ENCODE results near the gene SPHKAP.

SPHKAP gene

GRCh38 chr2:228167290-228167689 lies 14.2 kb downstream of the SPHKAP start:
- no peak for DNase-seq (ENCODE audit: low spot score)
- CTCF ChIA-PET: interaction anchor here (0.6 kb wide), 2 partner anchors 844 to 1489 kb away, joined by 3 read pairs; no protein-coding TSS in a partner anchor

DNA sequence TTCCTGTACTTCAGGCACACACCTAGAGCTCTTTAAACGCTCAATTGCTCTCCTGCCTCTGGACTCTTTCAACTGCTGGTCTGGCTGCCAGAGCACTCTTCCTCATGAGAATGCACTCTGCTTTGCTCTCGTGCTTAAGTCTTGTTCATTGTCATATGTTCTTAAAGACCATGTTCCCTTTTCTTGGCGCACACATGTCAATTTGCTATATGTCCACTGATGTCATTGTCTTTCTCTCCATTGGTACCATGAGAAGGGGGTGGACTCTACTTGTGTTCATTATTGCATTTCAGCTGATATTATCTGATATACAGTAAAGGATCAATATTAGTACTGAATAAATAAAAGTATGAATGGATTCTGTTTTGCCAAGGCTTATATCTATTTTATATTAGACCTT lies 16.8 kb downstream of the SPHKAP start:
- no peak for TF ChIP-seq CTCF (conservative IDR thresholded peaks at IDR 0.05; ENCODE audit: low read depth)
- ChIA-PET CTCF (no interaction called here), POLR2A (ENCODE audit: low non-redundant PET) (no interaction called here)
- no peak for DNase-seq (ENCODE audit: low spot score)
- no peak overlapping the region for H3K27ac ChIP-seq

More at GRCh38 chr2:228167290-228167689, 14.2 kb downstream of the SPHKAP start:
- no peak for TF ChIP-seq CTCF (conservative IDR thresholded peaks at IDR 0.05; ENCODE audit: low read depth)
- H3K27ac ChIP-seq: no peak overlapping the region
- POLR2A ChIA-PET (ENCODE audit: low non-redundant PET): no interaction called here

DNA sequence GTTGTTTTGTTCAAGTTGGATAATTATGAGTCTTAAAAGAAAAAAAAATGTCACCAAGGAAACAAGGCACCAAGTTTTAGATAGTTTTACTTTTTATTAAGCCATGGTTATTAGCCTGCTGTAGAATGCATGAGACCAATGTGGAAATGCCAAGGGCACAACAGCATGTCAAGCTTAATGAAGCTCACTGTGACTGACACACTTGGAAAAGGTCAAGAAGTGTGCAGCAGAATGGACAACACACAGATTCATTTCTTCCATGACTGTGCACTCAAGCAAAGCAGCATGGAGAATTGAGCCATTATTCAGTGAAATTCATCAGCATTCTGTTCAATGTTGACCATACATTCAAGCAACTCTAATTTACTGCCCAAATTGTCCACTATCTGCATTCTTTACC lies 23.6 kb downstream of the SPHKAP start:
- TF ChIP-seq CTCF (conservative IDR thresholded peaks at IDR 0.05; ENCODE audit: low read depth): no peak
- CTCF ChIA-PET: no interaction called here
- POLR2A ChIA-PET (ENCODE audit: low non-redundant PET): no interaction called here
- no peak overlapping the region for H3K27ac ChIP-seq
- no peak for DNase-seq (ENCODE audit: low spot score)

DNA sequence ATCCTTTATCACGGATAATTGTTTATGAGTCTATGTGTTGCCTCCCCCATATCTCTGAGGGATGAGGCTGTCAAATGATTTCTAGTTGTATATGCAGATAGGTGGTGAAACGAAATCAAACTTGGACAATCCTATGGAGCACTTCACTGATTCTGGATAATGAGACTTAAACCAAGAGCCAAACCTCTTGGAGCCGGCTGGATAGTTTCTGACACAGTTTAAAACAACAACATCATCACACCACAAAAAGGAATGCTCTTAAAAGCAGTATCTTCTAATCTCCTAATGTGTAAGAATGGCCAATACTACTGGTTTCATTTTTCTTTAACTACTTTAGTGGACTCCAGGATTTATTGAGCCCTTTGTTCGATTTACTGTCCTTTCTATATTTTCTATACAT lies 36.5 kb downstream of the SPHKAP start:
- ChIA-PET CTCF (no interaction called here), POLR2A (ENCODE audit: low non-redundant PET) (no interaction called here)
- no peak for DNase-seq (ENCODE audit: low spot score)
- no peak overlapping the region for H3K27ac ChIP-seq
- no peak for TF ChIP-seq CTCF (conservative IDR thresholded peaks at IDR 0.05; ENCODE audit: low read depth)

DNA sequence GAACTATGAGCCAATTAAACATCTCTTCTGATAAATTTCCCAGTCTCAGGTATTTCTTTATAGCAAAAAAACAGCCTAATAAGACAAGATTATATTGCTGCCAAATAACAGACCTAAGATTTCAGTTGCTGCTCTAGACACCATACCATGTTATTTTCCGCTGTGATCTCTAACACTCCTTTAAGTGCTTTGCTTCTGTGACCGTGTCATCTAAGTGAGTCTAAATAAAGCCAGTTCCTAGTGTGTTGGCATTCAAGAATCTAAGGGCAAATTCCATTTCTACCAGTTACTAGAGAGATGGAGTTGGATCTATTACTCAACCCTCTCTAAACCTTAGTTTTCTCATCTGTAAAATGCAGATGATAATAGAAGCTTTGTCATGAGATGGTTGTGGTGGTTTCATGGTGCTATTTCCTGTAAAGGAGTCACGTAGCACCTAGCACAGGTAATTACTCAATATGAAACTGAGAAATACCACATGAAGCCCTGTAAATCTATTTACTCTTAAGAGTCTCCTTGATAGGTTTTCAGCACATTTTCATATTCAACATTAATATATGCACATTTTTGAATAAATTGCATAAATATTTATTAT lies 40.5 kb downstream of the SPHKAP start:
- no peak overlapping the region for H3K27ac ChIP-seq
- no peak for TF ChIP-seq CTCF (conservative IDR thresholded peaks at IDR 0.05; ENCODE audit: low read depth)
- CTCF ChIA-PET: interaction anchor here (0.6 kb wide), 1 partner anchor 52 kb away, joined by 4 read pairs; no protein-coding TSS in a partner anchor
- DNase-seq (ENCODE audit: low spot score): no peak
- POLR2A ChIA-PET (ENCODE audit: low non-redundant PET): no interaction called here

DNA sequence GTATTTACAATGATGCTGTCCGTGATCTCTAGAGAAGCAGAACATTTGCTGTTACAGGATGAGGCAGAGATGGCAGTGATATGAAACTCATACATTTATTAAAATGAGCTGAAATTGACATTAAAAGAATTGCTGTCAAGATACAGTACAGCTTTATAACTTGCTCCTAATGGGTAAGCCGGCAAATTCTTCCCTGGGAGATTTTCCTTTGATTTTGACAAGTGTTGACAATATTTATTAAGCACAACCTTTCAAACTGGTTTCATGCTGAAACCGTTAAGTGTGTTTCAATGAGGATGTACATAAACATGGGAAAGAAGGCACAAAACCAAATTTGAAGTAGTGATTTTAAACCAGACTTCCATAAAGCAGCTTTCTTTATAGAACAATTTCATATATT lies 45.5 kb downstream of the SPHKAP start:
- CTCF ChIA-PET: no interaction called here
- DNase-seq (ENCODE audit: low spot score): no peak
- no peak overlapping the region for H3K27ac ChIP-seq

More for the DNA sequence above, 45.5 kb downstream of the SPHKAP start:
- TF ChIP-seq CTCF (conservative IDR thresholded peaks at IDR 0.05; ENCODE audit: low read depth): no peak
- POLR2A ChIA-PET (ENCODE audit: low non-redundant PET): no interaction called here
